ENCODE measurements around the gene FBXO11. TPM values are rescaled to one million over a fixed set of nuclear protein-coding genes. Genes with fewer than 3 reads are reported as not detected.

FBXO11 gene
- total and polyA plus RNA-seq, 2 of the 4 experiments (the other 2 are of a cell fraction): 27.1 to 29.6 TPM

- TF ChIP-seq MAFK (IDR thresholded peaks at IDR 0.05; ENCODE audit: low read depth, low read length) (no peak), MAZ (IDR thresholded peaks at IDR 0.05; ENCODE audit: borderline replicate concordance, low read depth, low read length) (peak; percentile 99), USF2 (IDR thresholded peaks at IDR 0.05; ENCODE audit: low read depth, low read length) (no peak), SMC3 (IDR thresholded peaks at IDR 0.05; ENCODE audit: low read depth, low read length) (no peak; the same call in 1 of the 2 replicates)
Measured at GRCh38 chr2:47906157-47907038, at the start of gene FBXO11 (continued).
